HEK293 (cell line): ENCODE measurements around the gene KDM2B.
A peak's percentile ranks its signal among the peaks of the same experiment; 100 is the strongest.

Experiments
- CTCF ChIA-PET: fragments of 350-600 bp; formaldehyde crosslinking; extraction: SDS; loops from one replicate; lab custom pipeline; 2021; ENCODE audit warnings: antibody characterized with exemption; lab: Yijun Ruan, JAX
- POLR2A ChIA-PET: fragments of 300-600 bp; formaldehyde crosslinking; extraction: SDS; loops from one replicate; lab custom pipeline; 2020; ENCODE audit warnings: antibody characterized with exemption, inconsistent platforms; lab: Yijun Ruan, JAX
- H3K27ac ChIP-seq: fragments of 200-500 bp; sonication (Bioruptor generic); 2 replicates; pipeline ENCODE4 v1.5.1; 2014; ENCODE audit warnings: low read depth, low read length, control low read depth, inconsistent platforms; ENCODE audit errors: extremely low read depth
- H3K36me3 ChIP-seq, 2 experiments: fragments of 200-500 bp in 1 of 2; sonication (Bioruptor generic) in 1 of 2; 1 replicate in 1 of 2; 2 replicates in 1 of 2; pipeline ENCODE4 v1.5.1; 2014 to 2017; ENCODE audit warnings: inconsistent platforms in 2 of 2, low read length in 2 of 2; ENCODE audit not compliant: control insufficient read depth in 2 of 2, insufficient read depth in 1 of 2
- H3K4me1 ChIP-seq: fragments of 200-500 bp; sonication (Bioruptor generic); 2 replicates; pipeline ENCODE4 v1.5.1; 2014; ENCODE audit warnings: mild to moderate bottlenecking, low read length, inconsistent platforms; ENCODE audit not compliant: control insufficient read depth, insufficient read depth
- H3K4me3 ChIP-seq: 2 replicates; pipeline ENCODE4 v1.5.1; 2011; ENCODE audit warnings: low read depth, mild to moderate bottlenecking, control low read depth, low read length, moderate library complexity
- H3K9me3 ChIP-seq: fragments of 200-500 bp; sonication (Bioruptor generic); 2 replicates; pipeline ENCODE4 v1.5.1; 2014; ENCODE audit warnings: low read depth, low read length, inconsistent platforms; ENCODE audit not compliant: control insufficient read depth, insufficient read depth
- GLIS2 ChIP-seq: fragments of 450-650 bp; formaldehyde crosslinking; IDR thresholded peaks from 2 replicates; pipeline ENCODE4 v1.5.1; 2016; ENCODE audit warnings: missing biosample characterization, missing genetic modification characterization
- HIC1 ChIP-seq: fragments of 450-650 bp; formaldehyde crosslinking; IDR thresholded peaks from 2 replicates; pipeline ENCODE4 v1.5.1; 2016; ENCODE audit warnings: missing biosample characterization, missing genetic modification characterization
- HOXA7 ChIP-seq: sonication (generic); formaldehyde crosslinking; IDR thresholded peaks from 2 replicates; pipeline ENCODE4 v1.8.1; 2022; ENCODE audit warnings: missing genetic modification reagents, borderline replicate concordance
- KLF8 ChIP-seq: fragments of 450-650 bp; formaldehyde crosslinking; IDR thresholded peaks from 2 replicates; pipeline ENCODE4 v1.5.1; 2016; ENCODE audit warnings: missing biosample characterization, missing genetic modification characterization
- MYNN ChIP-seq: fragments of 450-650 bp; formaldehyde crosslinking; IDR thresholded peaks from 2 replicates; pipeline ENCODE4 v1.5.1; 2016; ENCODE audit warnings: missing biosample characterization, missing genetic modification characterization, borderline replicate concordance
- SP2 ChIP-seq: fragments of 450-650 bp; formaldehyde crosslinking; IDR thresholded peaks from 2 replicates; pipeline ENCODE4 v1.5.1; 2016; ENCODE audit warnings: missing biosample characterization, missing genetic modification characterization
- SP3 ChIP-seq: fragments of 450-650 bp; formaldehyde crosslinking; IDR thresholded peaks from 2 replicates; pipeline ENCODE4 v1.5.1; 2016; ENCODE audit warnings: missing biosample characterization, missing genetic modification characterization
- ZBTB17 ChIP-seq: fragments of 450-650 bp; formaldehyde crosslinking; IDR thresholded peaks from 2 replicates; pipeline ENCODE4 v1.5.1; 2016; ENCODE audit warnings: missing biosample characterization, missing genetic modification characterization
- ZBTB7A ChIP-seq: fragments of 450-650 bp; formaldehyde crosslinking; IDR thresholded peaks from 2 replicates; pipeline ENCODE4 v1.5.1; 2016; ENCODE audit warnings: low read depth, missing biosample characterization, missing genetic modification characterization
- ZEB2 ChIP-seq: fragments of 450-650 bp; formaldehyde crosslinking; IDR thresholded peaks from 2 replicates; pipeline ENCODE4 v1.5.1; 2016; ENCODE audit warnings: missing biosample characterization, missing genetic modification characterization
- ZFP69B ChIP-seq: fragments of 450-650 bp; formaldehyde crosslinking; IDR thresholded peaks from 2 replicates; pipeline ENCODE4 v1.5.1; 2016; ENCODE audit warnings: missing biosample characterization, missing genetic modification characterization
- ZNF114 ChIP-seq: fragments of 450-650 bp; formaldehyde crosslinking; IDR thresholded peaks from 2 replicates; pipeline ENCODE4 v1.5.0; 2017; ENCODE audit warnings: missing biosample characterization, missing genetic modification characterization
- ZNF133 ChIP-seq: fragments of 450-650 bp; formaldehyde crosslinking; IDR thresholded peaks from 2 replicates; pipeline ENCODE4 v1.5.1; 2016; ENCODE audit warnings: missing biosample characterization, missing genetic modification characterization
- ZNF157 ChIP-seq: fragments of 450-650 bp; formaldehyde crosslinking; IDR thresholded peaks from 2 replicates; pipeline ENCODE4 v1.5.1; 2016; ENCODE audit warnings: missing biosample characterization, missing genetic modification characterization
- ZNF169 ChIP-seq: fragments of 450-650 bp; formaldehyde crosslinking; IDR thresholded peaks from 2 replicates; pipeline ENCODE4 v1.5.1; 2016; ENCODE audit warnings: missing biosample characterization, missing genetic modification characterization
- ZNF23 ChIP-seq: fragments of 450-650 bp; formaldehyde crosslinking; IDR thresholded peaks from 2 replicates; pipeline ENCODE4 v1.5.1; 2016; ENCODE audit warnings: missing biosample characterization, missing genetic modification characterization, borderline replicate concordance
- ZNF239 ChIP-seq: fragments of 450-650 bp; formaldehyde crosslinking; IDR thresholded peaks from 2 replicates; pipeline ENCODE4 v1.5.1; 2016; ENCODE audit warnings: missing biosample characterization, missing genetic modification characterization
- ZNF335 ChIP-seq: fragments of 450-650 bp; formaldehyde crosslinking; conservative IDR thresholded peaks from 2 replicates; pipeline ENCODE4 v1.5.1; 2016; ENCODE audit warnings: missing biosample characterization, missing genetic modification characterization
- ZNF366 ChIP-seq: fragments of 450-650 bp; formaldehyde crosslinking; conservative IDR thresholded peaks from 2 replicates; pipeline ENCODE4 v1.5.1; 2016; ENCODE audit warnings: missing biosample characterization, missing genetic modification characterization
- ZNF544 ChIP-seq: fragments of 450-650 bp; formaldehyde crosslinking; IDR thresholded peaks from 2 replicates; pipeline ENCODE4 v1.5.0; 2017; ENCODE audit warnings: missing biosample characterization, missing genetic modification characterization
- ZNF600 ChIP-seq: fragments of 450-650 bp; formaldehyde crosslinking; IDR thresholded peaks from 2 replicates; pipeline ENCODE4 v1.5.1; 2016; ENCODE audit warnings: missing biosample characterization, missing genetic modification characterization
- ZNF629 ChIP-seq: fragments of 450-650 bp; formaldehyde crosslinking; IDR thresholded peaks from 2 replicates; pipeline ENCODE4 v1.5.1; 2017; ENCODE audit warnings: missing biosample characterization, missing genetic modification characterization
- ZNF639 ChIP-seq: fragments of 450-650 bp; formaldehyde crosslinking; IDR thresholded peaks from 2 replicates; pipeline ENCODE4 v1.5.1; 2016; ENCODE audit warnings: missing biosample characterization, missing genetic modification characterization
- ZNF660 ChIP-seq: fragments of 450-650 bp; IDR thresholded peaks from 2 replicates; pipeline ENCODE4 v1.5.1; 2018; ENCODE audit warnings: missing biosample characterization, mild to moderate bottlenecking, missing genetic modification characterization
- TF ChIP-seq, protein P1 (sequence below): fragments of 450-650 bp; formaldehyde crosslinking; IDR thresholded peaks from 2 replicates; pipeline ENCODE4 v1.5.1; 2016; ENCODE audit warnings: missing biosample characterization, missing genetic modification characterization
- TF ChIP-seq, protein P2 (sequence below): fragments of 450-650 bp; formaldehyde crosslinking; IDR thresholded peaks from 2 replicates; pipeline ENCODE4; 2016; ENCODE audit warnings: missing biosample characterization, missing genetic modification characterization
- TF ChIP-seq, protein P3 (sequence below): fragments of 450-650 bp; formaldehyde crosslinking; IDR thresholded peaks from 2 replicates; pipeline ENCODE4 v1.5.1; 2016; ENCODE audit warnings: missing biosample characterization, missing genetic modification characterization
- TF ChIP-seq, protein P4 (sequence below): fragments of 450-650 bp; formaldehyde crosslinking; IDR thresholded peaks from 2 replicates; pipeline ENCODE4 v1.5.1; 2016; ENCODE audit warnings: missing biosample characterization, missing genetic modification characterization

Gene KDM2B

GRCh38 chr12:121536054-121536898, 44.5 kb downstream of the KDM2B start:
- no peaks in the 10 kb centered on the region for H3K9me3 ChIP-seq
- peaks cover 14% of the 10 kb centered on the region; the same call in 1 of the 2 replicates for H3K4me1 ChIP-seq
- TF ChIP-seq ZBTB7A (tag by site-specific recombination), result peak; percentile 23; the same call in 1 of the 2 replicates
- TF ChIP-seq, protein P1, sequence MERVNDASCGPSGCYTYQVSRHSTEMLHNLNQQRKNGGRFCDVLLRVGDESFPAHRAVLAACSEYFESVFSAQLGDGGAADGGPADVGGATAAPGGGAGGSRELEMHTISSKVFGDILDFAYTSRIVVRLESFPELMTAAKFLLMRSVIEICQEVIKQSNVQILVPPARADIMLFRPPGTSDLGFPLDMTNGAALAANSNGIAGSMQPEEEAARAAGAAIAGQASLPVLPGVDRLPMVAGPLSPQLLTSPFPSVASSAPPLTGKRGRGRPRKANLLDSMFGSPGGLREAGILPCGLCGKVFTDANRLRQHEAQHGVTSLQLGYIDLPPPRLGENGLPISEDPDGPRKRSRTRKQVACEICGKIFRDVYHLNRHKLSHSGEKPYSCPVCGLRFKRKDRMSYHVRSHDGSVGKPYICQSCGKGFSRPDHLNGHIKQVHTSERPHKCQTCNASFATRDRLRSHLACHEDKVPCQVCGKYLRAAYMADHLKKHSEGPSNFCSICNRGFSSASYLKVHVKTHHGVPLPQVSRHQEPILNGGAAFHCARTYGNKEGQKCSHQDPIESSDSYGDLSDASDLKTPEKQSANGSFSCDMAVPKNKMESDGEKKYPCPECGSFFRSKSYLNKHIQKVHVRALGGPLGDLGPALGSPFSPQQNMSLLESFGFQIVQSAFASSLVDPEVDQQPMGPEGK (tag by site-specific recombination), result peak; percentile 67
- TF ChIP-seq ZNF600 (tag by site-specific recombination), result peak; percentile 87
- TF ChIP-seq MYNN, result peak; percentile 99
- peak; percentile 71 for TF ChIP-seq ZFP69B
- peak; percentile 64 for TF ChIP-seq GLIS2 (tag by site-specific recombination)
- TF ChIP-seq HOXA7, result no peak
- peak; percentile 25; the same call in 1 of the 2 replicates for TF ChIP-seq HIC1
- no peak for TF ChIP-seq SP3
- TF ChIP-seq KLF8 (tag by site-specific recombination), result 0 out of 2 replicates have a peak, but pooled peaks have one; percentile 34
- peak; percentile 51; the same call in 1 of the 2 replicates for TF ChIP-seq ZNF629 (tag by site-specific recombination)
- TF ChIP-seq ZNF660 (tag by site-specific recombination), result 0 out of 2 replicates have a peak, but pooled peaks have one; percentile 39
- TF ChIP-seq ZNF335 (tag by site-specific recombination), result peak; percentile 52
- TF ChIP-seq ZNF157, result no peak
- TF ChIP-seq ZBTB17 (tag by site-specific recombination), result peak; percentile 91
- no peak for TF ChIP-seq ZNF133 (tag by site-specific recombination)
- TF ChIP-seq, protein P2, sequence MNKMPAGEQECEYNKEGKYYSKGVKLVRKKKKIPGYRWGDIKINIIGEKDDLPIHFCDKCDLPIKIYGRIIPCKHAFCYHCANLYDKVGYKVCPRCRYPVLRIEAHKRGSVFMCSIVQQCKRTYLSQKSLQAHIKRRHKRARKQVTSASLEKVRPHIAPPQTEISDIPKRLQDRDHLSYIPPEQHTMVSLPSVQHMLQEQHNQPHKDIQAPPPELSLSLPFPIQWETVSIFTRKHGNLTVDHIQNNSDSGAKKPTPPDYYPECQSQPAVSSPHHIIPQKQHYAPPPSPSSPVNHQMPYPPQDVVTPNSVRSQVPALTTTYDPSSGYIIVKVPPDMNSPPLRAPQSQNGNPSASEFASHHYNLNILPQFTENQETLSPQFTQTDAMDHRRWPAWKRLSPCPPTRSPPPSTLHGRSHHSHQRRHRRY (tag by site-specific recombination), result no peak
- TF ChIP-seq ZNF23, result no peak
- no peak for TF ChIP-seq ZNF544 (tag by site-specific recombination)
- peak; percentile 7; the same call in 1 of the 2 replicates for TF ChIP-seq ZNF366 (tag by site-specific recombination)
- TF ChIP-seq ZNF169, result no peak
- no peak for TF ChIP-seq ZNF239
- peak; percentile 66 for TF ChIP-seq SP2 (tag by site-specific recombination)
- peak; percentile 56; the same call in 1 of the 2 replicates for TF ChIP-seq ZNF639 (tag by site-specific recombination)
- no peak for TF ChIP-seq ZNF114 (tag by site-specific recombination)
- peak; percentile 42; the same call in 1 of the 2 replicates for TF ChIP-seq ZEB2
- TF ChIP-seq, protein P3, sequence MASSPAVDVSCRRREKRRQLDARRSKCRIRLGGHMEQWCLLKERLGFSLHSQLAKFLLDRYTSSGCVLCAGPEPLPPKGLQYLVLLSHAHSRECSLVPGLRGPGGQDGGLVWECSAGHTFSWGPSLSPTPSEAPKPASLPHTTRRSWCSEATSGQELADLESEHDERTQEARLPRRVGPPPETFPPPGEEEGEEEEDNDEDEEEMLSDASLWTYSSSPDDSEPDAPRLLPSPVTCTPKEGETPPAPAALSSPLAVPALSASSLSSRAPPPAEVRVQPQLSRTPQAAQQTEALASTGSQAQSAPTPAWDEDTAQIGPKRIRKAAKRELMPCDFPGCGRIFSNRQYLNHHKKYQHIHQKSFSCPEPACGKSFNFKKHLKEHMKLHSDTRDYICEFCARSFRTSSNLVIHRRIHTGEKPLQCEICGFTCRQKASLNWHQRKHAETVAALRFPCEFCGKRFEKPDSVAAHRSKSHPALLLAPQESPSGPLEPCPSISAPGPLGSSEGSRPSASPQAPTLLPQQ (tag by site-specific recombination), result 0 out of 2 replicates have a peak, but pooled peaks have one; percentile 12
- TF ChIP-seq, protein P4, sequence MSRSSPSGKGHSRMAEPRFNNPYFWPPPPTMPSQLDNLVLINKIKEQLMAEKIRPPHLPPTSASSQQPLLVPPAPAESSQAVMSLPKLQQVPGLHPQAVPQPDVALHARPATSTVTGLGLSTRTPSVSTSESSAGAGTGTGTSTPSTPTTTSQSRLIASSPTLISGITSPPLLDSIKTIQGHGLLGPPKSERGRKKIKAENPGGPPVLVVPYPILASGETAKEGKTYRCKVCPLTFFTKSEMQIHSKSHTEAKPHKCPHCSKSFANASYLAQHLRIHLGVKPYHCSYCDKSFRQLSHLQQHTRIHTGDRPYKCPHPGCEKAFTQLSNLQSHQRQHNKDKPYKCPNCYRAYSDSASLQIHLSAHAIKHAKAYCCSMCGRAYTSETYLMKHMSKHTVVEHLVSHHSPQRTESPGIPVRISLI (tag by site-specific recombination), result peak; percentile 96

More at GRCh38 chr12:121536054-121536898, 44.5 kb downstream of the KDM2B start:
- H3K27ac ChIP-seq, result peak overlapping the region; percentile 76; the same call in 1 of the 2 replicates
- H3K4me3 ChIP-seq, result no peak overlapping the region
- CTCF ChIA-PET, result interaction anchor here (1.7 kb wide), 1 partner anchor 36 kb away, joined by 7 read pairs; no protein-coding TSS in a partner anchor
- peaks cover 4 to 25% of the 10 kb centered on the region in 2 experiments; a peak in 2 of 3 replicates for H3K36me3 ChIP-seq
- POLR2A ChIA-PET, result interaction anchor here (0.6 to 1.5 kb wide), 2 partner anchors 16 to 165 kb away, joined by 3 to 4 read pairs; no protein-coding TSS in a partner anchor
